SU-DHL-6 (cell line): ENCODE measurements around the gene ING1.

Experiments
- H2AFZ ChIP-seq: fragments of 200-600 bp; sonication (generic); 2 replicates; pipeline ENCODE4 v1.6.1; 2014; ENCODE audit warnings: low read depth, mild to moderate bottlenecking, moderate library complexity, mixed read lengths, antibody characterized with exemption, low read length; ENCODE audit not compliant: severe bottlenecking
- H3F3A ChIP-seq: fragments of 200-600 bp; shearing (Covaris generic); 2 replicates; pipeline ENCODE4 v1.6.0; 2016; ENCODE audit warnings: antibody characterized with exemption, mild to moderate bottlenecking; ENCODE audit not compliant: insufficient read depth
- H3K27ac ChIP-seq: fragments of 200-600 bp; sonication (generic); 2 replicates; pipeline ENCODE4 v1.5.1; 2016; ENCODE audit warnings: low read depth, mild to moderate bottlenecking, low read length, moderate library complexity, mixed read lengths
- H3K27me3 ChIP-seq: fragments of 200-600 bp; sonication (generic), shearing (Covaris generic); 2 replicates; pipeline ENCODE4 v1.6.0; 2014; ENCODE audit warnings: mild to moderate bottlenecking, low read length
- H3K36me3 ChIP-seq: fragments of 200-600 bp; sonication (generic); 2 replicates; pipeline ENCODE4 v1.6.1; 2014; ENCODE audit warnings: mild to moderate bottlenecking, low read length, mixed read lengths
- H3K4me2 ChIP-seq: fragments of 300-600, 200-600 bp; shearing (Covaris generic), sonication (generic); 2 replicates; pipeline ENCODE4 v1.6.0; 2014; ENCODE audit warnings: low read length, low read depth, mild to moderate bottlenecking; ENCODE audit not compliant: poor library complexity, severe bottlenecking
- H3K4me3 ChIP-seq: fragments of 200-600 bp; sonication (generic); 2 replicates; pipeline ENCODE4 v1.5.1; 2014; ENCODE audit warnings: antibody characterized with exemption, low read length, mild to moderate bottlenecking, mixed read lengths; ENCODE audit not compliant: insufficient read depth, poor library complexity, severe bottlenecking
- H3K79me2 ChIP-seq: fragments of 200-600 bp; sonication (generic); 2 replicates; pipeline ENCODE4 v1.6.1; 2014; ENCODE audit warnings: mild to moderate bottlenecking, low read length, moderate library complexity; ENCODE audit not compliant: insufficient read depth
- H3K9ac ChIP-seq: fragments of 200-600 bp; sonication (generic); 2 replicates; pipeline ENCODE4 v1.7.0; 2014; ENCODE audit warnings: mild to moderate bottlenecking, low read length
- H3K9me2 ChIP-seq: fragments of 200-600 bp; sonication (generic); replicated peaks from 2 replicates; pipeline ENCODE4 v1.6.1; 2014; ENCODE audit warnings: low read length; ENCODE audit not compliant: insufficient read depth
- H3K9me3 ChIP-seq: fragments of 200-600 bp; sonication (generic); 2 replicates; pipeline ENCODE4 v1.6.1; 2014; ENCODE audit warnings: low read length, mixed read lengths; ENCODE audit not compliant: insufficient read depth
- H4K20me1 ChIP-seq: fragments of 200-600 bp; sonication (generic); 2 replicates; pipeline ENCODE4 v1.6.1; 2014; ENCODE audit warnings: low read depth, mild to moderate bottlenecking, antibody characterized with exemption, low read length, moderate library complexity, mixed read lengths
- EZH2phosphoT487 ChIP-seq: fragments of 200-600 bp; sonication (generic), shearing (Covaris generic); conservative IDR thresholded peaks from 2 replicates; pipeline ENCODE4 v1.6.1; 2018; ENCODE audit warnings: mild to moderate bottlenecking, antibody characterized with exemption, low read length, moderate library complexity, mixed read lengths
- TF ChIP-seq, protein P1 (sequence below): fragments of 200-600 bp; sonication (generic); IDR thresholded peaks from one replicate; pipeline ENCODE4 v1.5.1; 2017; ENCODE audit warnings: antibody characterized with exemption, mild to moderate bottlenecking, low read length, moderate library complexity; ENCODE audit not compliant: insufficient read depth, poor library complexity, severe bottlenecking

The ING1 gene, protein sequence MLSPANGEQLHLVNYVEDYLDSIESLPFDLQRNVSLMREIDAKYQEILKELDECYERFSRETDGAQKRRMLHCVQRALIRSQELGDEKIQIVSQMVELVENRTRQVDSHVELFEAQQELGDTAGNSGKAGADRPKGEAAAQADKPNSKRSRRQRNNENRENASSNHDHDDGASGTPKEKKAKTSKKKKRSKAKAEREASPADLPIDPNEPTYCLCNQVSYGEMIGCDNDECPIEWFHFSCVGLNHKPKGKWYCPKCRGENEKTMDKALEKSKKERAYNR

DNA sequence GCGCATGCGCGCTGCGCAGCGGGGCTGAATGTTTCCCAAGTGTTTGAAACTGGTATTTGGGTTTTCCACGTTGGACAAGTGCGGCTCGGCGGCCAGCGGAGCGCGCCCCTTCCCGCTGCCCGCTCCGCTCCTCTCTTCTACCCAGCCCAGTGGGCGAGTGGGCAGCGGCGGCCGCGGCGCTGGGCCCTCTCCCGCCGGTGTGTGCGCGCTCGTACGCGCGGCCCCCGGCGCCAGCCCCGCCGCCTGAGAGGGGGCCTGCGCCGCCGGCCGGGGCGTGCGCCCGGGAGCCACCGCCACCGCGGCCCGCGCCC, at the start of gene ING1:
ING1 (plus strand) TSS at position 59 of the 311 bp plus-strand sequence. CDS start 450 bp downstream, outside the sequence.
- H3K4me2 ChIP-seq = peak within 1 kb of the TSS; percentile 100
- H3K27me3 ChIP-seq = no peaks in the 10 kb centered on the region
- H3K4me3 ChIP-seq = peak within 1 kb of the TSS; percentile 98
- peaks cover 10% of the 10 kb centered on the region for H3F3A ChIP-seq
- no peaks in the 10 kb centered on the region for H3K9me2 ChIP-seq
- H2AFZ ChIP-seq = peak within 1 kb of the TSS; percentile 70
- H3K9me3 ChIP-seq = no peaks in the 10 kb centered on the region
- no peak for TF ChIP-seq EZH2phosphoT487
- TF ChIP-seq, protein P1, sequence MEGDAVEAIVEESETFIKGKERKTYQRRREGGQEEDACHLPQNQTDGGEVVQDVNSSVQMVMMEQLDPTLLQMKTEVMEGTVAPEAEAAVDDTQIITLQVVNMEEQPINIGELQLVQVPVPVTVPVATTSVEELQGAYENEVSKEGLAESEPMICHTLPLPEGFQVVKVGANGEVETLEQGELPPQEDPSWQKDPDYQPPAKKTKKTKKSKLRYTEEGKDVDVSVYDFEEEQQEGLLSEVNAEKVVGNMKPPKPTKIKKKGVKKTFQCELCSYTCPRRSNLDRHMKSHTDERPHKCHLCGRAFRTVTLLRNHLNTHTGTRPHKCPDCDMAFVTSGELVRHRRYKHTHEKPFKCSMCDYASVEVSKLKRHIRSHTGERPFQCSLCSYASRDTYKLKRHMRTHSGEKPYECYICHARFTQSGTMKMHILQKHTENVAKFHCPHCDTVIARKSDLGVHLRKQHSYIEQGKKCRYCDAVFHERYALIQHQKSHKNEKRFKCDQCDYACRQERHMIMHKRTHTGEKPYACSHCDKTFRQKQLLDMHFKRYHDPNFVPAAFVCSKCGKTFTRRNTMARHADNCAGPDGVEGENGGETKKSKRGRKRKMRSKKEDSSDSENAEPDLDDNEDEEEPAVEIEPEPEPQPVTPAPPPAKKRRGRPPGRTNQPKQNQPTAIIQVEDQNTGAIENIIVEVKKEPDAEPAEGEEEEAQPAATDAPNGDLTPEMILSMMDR = no peak
- H4K20me1 ChIP-seq = peaks cover 20% of the 10 kb centered on the region
- H3K36me3 ChIP-seq = no peaks in the 10 kb centered on the region
- H3K79me2 ChIP-seq = peaks cover 40% of the 10 kb centered on the region
- peak within 1 kb of the TSS; percentile 98 for H3K27ac ChIP-seq
- H3K9ac ChIP-seq = peak within 1 kb of the TSS; percentile 99

DNA sequence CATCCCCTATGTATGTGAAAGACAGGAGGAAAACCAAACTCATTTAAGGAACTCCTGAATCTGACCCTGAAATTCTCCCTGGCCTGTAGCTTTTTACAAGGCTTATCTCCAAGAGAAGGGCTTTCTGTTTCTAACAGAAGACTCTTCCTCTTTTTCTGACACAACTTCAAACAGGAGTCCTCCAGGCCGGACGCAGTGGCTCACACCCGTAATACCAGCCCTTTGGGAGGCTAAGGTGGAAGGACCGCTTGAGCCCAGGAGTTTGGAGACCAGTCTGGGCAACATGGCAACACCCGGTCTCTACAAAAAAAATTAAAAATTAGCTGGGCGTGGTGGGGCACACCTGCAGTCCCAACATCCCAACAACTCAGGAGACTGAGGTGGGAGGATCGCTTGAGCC, 49.5 kb upstream of the ING1 start:
- H3K27me3 ChIP-seq = no peaks in the 10 kb centered on the region
- no peaks in the 10 kb centered on the region for H3K9me2 ChIP-seq
- no peak overlapping the region for H2AFZ ChIP-seq
- no peak overlapping the region for H3K9ac ChIP-seq
- no peak for TF ChIP-seq EZH2phosphoT487
- TF ChIP-seq, protein P1 = no peak
- no peak overlapping the region for H3K4me3 ChIP-seq
- no peak overlapping the region for H3K4me2 ChIP-seq
- peaks cover 21% of the 10 kb centered on the region for H3K36me3 ChIP-seq
- H3K79me2 ChIP-seq = no peaks in the 10 kb centered on the region; the same call in 1 of the 2 replicates
- no peaks in the 10 kb centered on the region; the same call in 1 of the 2 replicates for H3F3A ChIP-seq
- H4K20me1 ChIP-seq = no peaks in the 10 kb centered on the region
- H3K9me3 ChIP-seq = no peaks in the 10 kb centered on the region
- no peak overlapping the region for H3K27ac ChIP-seq

DNA sequence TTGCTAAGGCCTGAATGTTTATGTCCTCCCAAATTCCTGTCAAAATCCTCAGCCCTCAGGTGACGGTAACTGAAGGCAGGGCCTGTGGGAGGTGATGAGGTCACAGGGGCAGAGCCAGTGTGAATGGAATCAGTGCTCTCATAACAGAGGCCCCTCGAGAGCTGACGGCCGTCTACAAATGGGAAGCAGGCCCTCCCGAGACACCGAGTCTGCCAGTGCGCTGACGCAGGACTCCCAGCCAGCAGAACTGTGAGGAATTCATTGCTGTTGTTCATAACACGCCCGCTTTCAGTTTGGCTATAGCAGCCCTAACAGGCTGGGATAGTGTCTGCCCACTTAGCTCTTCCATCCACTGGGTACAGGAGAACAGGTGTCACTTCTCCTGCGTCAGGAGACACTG, 48.8 kb upstream of the ING1 start:
- H3K36me3 ChIP-seq = peaks cover 24% of the 10 kb centered on the region
- no peak overlapping the region for H3K27ac ChIP-seq
- no peak overlapping the region for H2AFZ ChIP-seq
- no peaks in the 10 kb centered on the region for H4K20me1 ChIP-seq
- no peaks in the 10 kb centered on the region for H3K9me3 ChIP-seq
- no peak overlapping the region for H3K4me2 ChIP-seq
- TF ChIP-seq, protein P1 = no peak
- TF ChIP-seq EZH2phosphoT487 = no peak
- H3K4me3 ChIP-seq = no peak overlapping the region
- H3K79me2 ChIP-seq = no peaks in the 10 kb centered on the region; the same call in 1 of the 2 replicates
- no peak overlapping the region for H3K9ac ChIP-seq
- H3K9me2 ChIP-seq = no peaks in the 10 kb centered on the region
- H3F3A ChIP-seq = no peaks in the 10 kb centered on the region
- H3K27me3 ChIP-seq = no peaks in the 10 kb centered on the region
